ENCODE results near the gene ADTRP. TPM values are rescaled to one million over a fixed set of nuclear protein-coding genes. Genes with fewer than 3 reads are reported as not detected.
A peak's percentile ranks its signal among the peaks of the same experiment; 100 is the strongest.

ADTRP gene
- total RNA-seq, 2 experiments from 2014 or later: 24.1 to 26.1 TPM

DNA sequence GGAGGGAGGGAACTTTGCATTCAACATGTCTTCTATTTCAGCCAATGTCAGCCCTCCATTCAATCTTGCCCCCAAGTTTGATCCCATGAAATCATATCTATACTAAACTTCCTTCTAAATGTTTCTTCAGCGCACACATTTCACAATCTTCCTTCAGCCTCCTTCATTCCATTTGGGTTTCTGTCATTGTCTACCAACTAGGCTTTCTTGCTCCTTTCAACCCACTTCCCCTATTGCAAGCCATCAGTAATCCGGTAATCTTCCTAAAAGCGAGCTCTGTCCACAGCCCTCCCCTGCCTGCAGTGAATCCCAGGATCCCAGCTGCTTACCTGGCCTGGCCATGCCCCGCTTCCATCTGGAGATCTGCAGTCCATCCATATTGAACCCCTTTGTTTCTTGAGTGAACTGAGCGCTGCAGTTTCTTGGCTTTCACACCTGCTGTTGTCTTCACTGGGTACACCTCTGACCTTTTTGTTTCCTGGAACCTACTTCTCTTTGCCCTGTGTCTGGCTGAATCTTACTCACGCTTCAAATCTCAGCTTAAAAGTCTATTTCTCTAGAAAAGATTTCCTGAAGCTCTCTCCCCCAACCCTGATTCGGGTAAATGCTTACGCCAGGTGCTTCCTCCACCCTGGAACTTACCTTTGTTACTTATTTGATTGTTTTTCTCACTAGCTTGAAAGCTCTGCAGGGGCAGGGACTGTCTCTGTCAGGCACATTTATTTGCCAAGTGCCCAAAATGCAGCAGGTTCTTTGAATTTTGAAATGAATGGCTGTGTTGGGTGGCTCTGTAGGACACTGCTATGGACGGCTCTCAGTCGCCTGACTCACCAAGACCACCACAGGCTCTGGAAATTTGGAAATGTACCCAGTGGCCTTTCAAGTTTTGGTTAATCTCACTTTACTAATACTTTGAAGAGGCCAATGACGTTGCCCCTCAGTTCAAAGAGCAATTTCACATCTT, 50.3 kb downstream of the ADTRP start:
- Mint-ChIP-seq H3K27ac (peak overlapping the region; percentile 96), H3K4me3 (peak overlapping the region; percentile 87), H3K27me3 (no peaks in the 10 kb centered on the region), H3K9me3 (no peaks in the 10 kb centered on the region), H3K36me3 (peaks cover 28% of the 10 kb centered on the region), H3K4me1 (ENCODE audit: low read depth) (peaks cover 81% of the 10 kb centered on the region)
- peak; percentile 46 for DNase-seq
- intact Hi-C loops (cut with micrococcal nuclease): loop anchor here (1.0 to 5.0 kb wide), 3 partner anchors 17 to 504 kb away; no protein-coding TSS in a partner anchor
- CTCF ChIA-PET: interaction anchor here (1.0 to 1.5 kb wide), 2 partner anchors 16 to 37 kb away, joined by 4 read pairs; no protein-coding TSS in a partner anchor
- POLR2A ChIA-PET: interaction anchor here (0.7 to 3.8 kb wide), 6 partner anchors 9 to 284 kb away, joined by 3 to 75 read pairs (median 4); partner anchors contain the start of gene HIVEP1

- intact Hi-C loops (cut with micrococcal nuclease): loop anchor here (5.0 kb wide), 1 partner anchor 505 kb away; no protein-coding TSS in a partner anchor
- H3K27ac Mint-ChIP-seq: peak overlapping the region; percentile 96
- ChIA-PET POLR2A (interaction anchor here (1.0 to 3.8 kb wide), 5 partner anchors 9 to 282 kb away, joined by 3 to 75 read pairs (median 4); no protein-coding TSS in a partner anchor), CTCF (no interaction called here)
- H3K9me3 Mint-ChIP-seq: no peaks in the 10 kb centered on the region
- H3K36me3 Mint-ChIP-seq: peaks cover 34% of the 10 kb centered on the region
- DNase-seq: no peak
- H3K27me3 Mint-ChIP-seq: no peaks in the 10 kb centered on the region
- H3K4me3 Mint-ChIP-seq: peak overlapping the region; percentile 87
- peaks cover 81% of the 10 kb centered on the region for H3K4me1 Mint-ChIP-seq (ENCODE audit: low read depth)
Measured at GRCh38 chr6:11727346-11727997, 51.1 kb downstream of the ADTRP start.

- ChIA-PET POLR2A (interaction anchor here (1.1 to 3.6 kb wide), 2 partner anchors 12 to 286 kb away, joined by 5 to 64 read pairs; no protein-coding TSS in a partner anchor), CTCF (interaction anchor here (1.8 to 3.1 kb wide), 2 partner anchors 8 to 12 kb away, joined by 4 to 16 read pairs; no protein-coding TSS in a partner anchor)
- Mint-ChIP-seq H3K9me3 (no peaks in the 10 kb centered on the region), H3K4me1 (ENCODE audit: low read depth) (peaks cover 61% of the 10 kb centered on the region), H3K4me3 (peak overlapping the region; percentile 69), H3K27me3 (no peaks in the 10 kb centered on the region), H3K36me3 (peaks cover 49% of the 10 kb centered on the region), H3K27ac (peak overlapping the region; percentile 87)
- no peak for DNase-seq
- intact Hi-C loops (cut with micrococcal nuclease): no loop called here
Measured at GRCh38 chr6:11724286-11724685, 54.3 kb downstream of the ADTRP start.

GRCh38 chr6:11722805-11723631, 55.6 kb downstream of the ADTRP start:
- intact Hi-C loops (cut with micrococcal nuclease): loop anchor here (1.0 kb wide), 2 partner anchors 9 to 189 kb away; no protein-coding TSS in a partner anchor
- Mint-ChIP-seq H3K9me3 (no peaks in the 10 kb centered on the region), H3K36me3 (peaks cover 53% of the 10 kb centered on the region), H3K27ac (peak overlapping the region; percentile 87), H3K4me3 (peak overlapping the region; percentile 69), H3K4me1 (ENCODE audit: low read depth) (peaks cover 56% of the 10 kb centered on the region), H3K27me3 (no peaks in the 10 kb centered on the region)
- ChIA-PET CTCF (interaction anchor here (0.6 to 3.1 kb wide), 4 partner anchors 9 to 511 kb away, joined by 3 to 16 read pairs (median 4); no protein-coding TSS in a partner anchor), POLR2A (interaction anchor here (1.1 to 3.6 kb wide), 5 partner anchors 9 to 289 kb away, joined by 3 to 64 read pairs (median 5); partner anchors contain the start of gene HIVEP1)
- no peak for DNase-seq

GRCh38 chr6:11722220-11722619, 56.4 kb downstream of the ADTRP start:
- ChIA-PET CTCF (interaction anchor here (0.7 to 3.1 kb wide), 4 partner anchors 10 to 512 kb away, joined by 3 to 16 read pairs (median 4); no protein-coding TSS in a partner anchor), POLR2A (interaction anchor here (1.2 to 3.6 kb wide), 4 partner anchors 9 to 290 kb away, joined by 3 to 64 read pairs (median 12); partner anchors contain the start of gene HIVEP1)
- Mint-ChIP-seq H3K4me1 (ENCODE audit: low read depth) (peaks cover 52% of the 10 kb centered on the region), H3K4me3 (peak overlapping the region; percentile 69), H3K36me3 (peaks cover 54% of the 10 kb centered on the region), H3K27ac (peak overlapping the region; percentile 87), H3K27me3 (no peaks in the 10 kb centered on the region), H3K9me3 (no peaks in the 10 kb centered on the region)
- DNase-seq: peak; percentile 33
- intact Hi-C loops (cut with micrococcal nuclease): loop anchor here (1.0 kb wide), 1 partner anchor 190 kb away; no protein-coding TSS in a partner anchor

GRCh38 chr6:11718463-11718862, 60.1 kb downstream of the ADTRP start:
- H3K27ac Mint-ChIP-seq: no peak overlapping the region
- peaks cover 41% of the 10 kb centered on the region for H3K36me3 Mint-ChIP-seq
- H3K4me1 Mint-ChIP-seq (ENCODE audit: low read depth): peaks cover 56% of the 10 kb centered on the region
- no peaks in the 10 kb centered on the region for H3K27me3 Mint-ChIP-seq
- ChIA-PET POLR2A (interaction anchor here (0.6 kb wide), 1 partner anchor 9 kb away, joined by 4 read pairs; no protein-coding TSS in a partner anchor), CTCF (no interaction called here)
- no peak for DNase-seq
- intact Hi-C loops (cut with micrococcal nuclease): loop anchor here (10.0 kb wide), 1 partner anchor 484 kb away; the partner anchor contains the start of gene NEDD9
- H3K4me3 Mint-ChIP-seq: no peak overlapping the region
- H3K9me3 Mint-ChIP-seq: no peaks in the 10 kb centered on the region

GRCh38 chr6:11718031-11718430, 60.6 kb downstream of the ADTRP start:
- H3K4me1 Mint-ChIP-seq (ENCODE audit: low read depth): peaks cover 56% of the 10 kb centered on the region
- ChIA-PET CTCF (interaction anchor here (1.4 kb wide), 1 partner anchor 515 kb away, joined by 3 read pairs; no protein-coding TSS in a partner anchor), POLR2A (interaction anchor here (0.6 kb wide), 1 partner anchor 9 kb away, joined by 4 read pairs; no protein-coding TSS in a partner anchor)
- no peak overlapping the region for H3K27ac Mint-ChIP-seq
- no peak overlapping the region for H3K4me3 Mint-ChIP-seq
- no peaks in the 10 kb centered on the region for H3K9me3 Mint-ChIP-seq
- peaks cover 37% of the 10 kb centered on the region for H3K36me3 Mint-ChIP-seq
- H3K27me3 Mint-ChIP-seq: no peaks in the 10 kb centered on the region
- no peak for DNase-seq
- intact Hi-C loops (cut with micrococcal nuclease): loop anchor here (10.0 kb wide), 1 partner anchor 483 kb away; the partner anchor contains the start of gene NEDD9

GRCh38 chr6:11714798-11715285, 63.8 kb downstream of the ADTRP start:
- DNase-seq: no peak
- Mint-ChIP-seq H3K27ac (peak overlapping the region; percentile 97), H3K36me3 (peaks cover 32% of the 10 kb centered on the region), H3K4me1 (ENCODE audit: low read depth) (peaks cover 73% of the 10 kb centered on the region), H3K27me3 (no peaks in the 10 kb centered on the region), H3K4me3 (peak overlapping the region; percentile 45), H3K9me3 (no peaks in the 10 kb centered on the region)
- intact Hi-C loops (cut with micrococcal nuclease): loop anchor here (1.0 to 10.0 kb wide), 7 partner anchors 8 to 517 kb away; partner anchors contain the start of gene NEDD9
- ChIA-PET CTCF (interaction anchor here (0.8 to 1.1 kb wide), 3 partner anchors 11 to 137 kb away, joined by 3 to 5 read pairs (median 3); no protein-coding TSS in a partner anchor), POLR2A (interaction anchor here (0.6 to 6.1 kb wide), 5 partner anchors 9 to 457 kb away, joined by 4 to 75 read pairs (median 64); partner anchors contain the start of gene HIVEP1)

GRCh38 chr6:11714116-11714797, 64.3 kb downstream of the ADTRP start:
- H3K27ac Mint-ChIP-seq: peak overlapping the region; percentile 97
- peaks cover 73% of the 10 kb centered on the region for H3K4me1 Mint-ChIP-seq (ENCODE audit: low read depth)
- intact Hi-C loops (cut with micrococcal nuclease): loop anchor here (1.0 to 10.0 kb wide), 7 partner anchors 9 to 518 kb away; partner anchors contain the start of gene NEDD9
- H3K4me3 Mint-ChIP-seq: peak overlapping the region; percentile 45
- H3K36me3 Mint-ChIP-seq: peaks cover 33% of the 10 kb centered on the region
- POLR2A ChIA-PET: interaction anchor here (0.6 to 6.1 kb wide), 6 partner anchors 9 to 456 kb away, joined by 4 to 75 read pairs (median 44); partner anchors contain the start of gene HIVEP1
- CTCF ChIA-PET: interaction anchor here (0.8 to 1.1 kb wide), 3 partner anchors 11 to 138 kb away, joined by 3 to 5 read pairs (median 3); no protein-coding TSS in a partner anchor
- no peaks in the 10 kb centered on the region for H3K27me3 Mint-ChIP-seq
- DNase-seq: peak; percentile 65
- H3K9me3 Mint-ChIP-seq: peaks cover 2% of the 10 kb centered on the region

All from activated CD4-positive, alpha-beta memory T cell treated with anti-CD3 and anti-CD28 coated beads for 36 hours (primary cell).